Heart right ventricle (tissue), 16 donors: ENCODE measurements around the gene TUBA1C. TPM values are rescaled to one million over a fixed set of nuclear protein-coding genes. Genes with fewer than 3 reads are reported as not detected.

Experiments
- ATAC-seq, 8 donors: fragments of 200-7000 bp; cut with Tn5 transposase; one replicate each; pipeline ENCODE4 v1.9.1; 2020; ENCODE audit warnings: mild to moderate bottlenecking in 8 of 8, moderate library complexity in 8 of 8, moderate number of reproducible peaks in 1 of 8
- DNase-seq, 2 donors: peaks; one replicate each; pipeline ENCODE4 v3.0.0-alpha.2; 2020
- H3K27ac ChIP-seq, 10 donors: fragments of 200-600 bp; sonication (generic) in 2 of 10; one replicate each; pipeline versions ENCODE4 v1.5.0 to v1.8.0; 2020 to 2022; ENCODE audit warnings: mild to moderate bottlenecking in 3 of 10
- H3K27me3 ChIP-seq, 7 donors: fragments of 200-600 bp; one replicate each; pipeline ENCODE4 v1.8.0; 2021 to 2022; ENCODE audit warnings: mild to moderate bottlenecking in 2 of 7
- H3K36me3 ChIP-seq, 9 donors: fragments of 200-600 bp; sonication (generic) in 1 of 9; one replicate each; pipeline versions ENCODE4 v1.5.0 to v1.8.0; 2020 to 2022; ENCODE audit warnings: mild to moderate bottlenecking in 2 of 9
- H3K4me1 ChIP-seq, 9 donors: fragments of 200-600 bp; sonication (generic) in 1 of 9; one replicate each; pipeline versions ENCODE4 v1.5.0 to v1.8.0; 2020 to 2022; ENCODE audit warnings: mild to moderate bottlenecking in 4 of 9
- H3K4me3 ChIP-seq, 10 donors: fragments of 200-600 bp; sonication (generic) in 2 of 10; one replicate each; pipeline versions ENCODE4 v1.5.0 to v1.8.0; 2020 to 2022; ENCODE audit warnings: mild to moderate bottlenecking in 7 of 10, moderate library complexity in 2 of 10
- H3K9me3 ChIP-seq, 11 donors: fragments of 200-600 bp in 10 of 11; sonication (generic) in 2 of 11; one replicate each; pipeline versions ENCODE4 v1.5.0 to v1.8.0; 2013 to 2022; ENCODE audit warnings: mild to moderate bottlenecking in 2 of 11, control low read depth in 1 of 11, moderate library complexity in 1 of 11
- CTCF ChIP-seq, 9 donors: fragments of 200-600 bp; sonication (generic) in 2 of 9; IDR thresholded peaks; one replicate each; pipeline versions ENCODE4 v1.5.0 to v1.8.0; 2021 to 2022; ENCODE audit warnings: antibody characterized with exemption in 9 of 9, mild to moderate bottlenecking in 5 of 9, moderate library complexity in 1 of 9
- WGBS, 2 donors: extraction: QIAGEN DNeasy Blood & Tissue Kit; methylation state at CpG; one replicate each; pipeline ENCODE4 v1.1.7; 2013; ENCODE audit warnings: inconsistent platforms in 1 of 2; 5-methylcytosine and 5-hydroxymethylcytosine counted together
- intact Hi-C, 10 donors: fragments of 100-400 bp; cut with DNase I; formaldehyde crosslinking; loops; one replicate each; pipeline versions ENCODE4 v1.11.1 to v1.14.2; 2022
- long read RNA-seq, 3 donors: library from polyadenylated mRNA; unstranded; transcript quantifications; one replicate each; pipeline ENCODE4 v2.0.0, GENCODE V29; 2020 to 2021
- polyA plus RNA-seq, 2 donors: library from polyadenylated mRNA; stranded (reverse); fragments of 200-250 nt; gene quantifications; one replicate each; pipeline ENCODE4 v1.2.3, GENCODE V29; 2013
- total RNA-seq, 10 donors: library from RNA; stranded (reverse); fragmentation: NEBNext Ultra II Directional in 3 of 10; extraction: Animal tissue kit (Norgen Biotek cat#: 25700) in 3 of 10; gene quantifications; one replicate each; pipeline versions ENCODE4 v1.2.1 to v1.2.4, GENCODE V29; 2021 to 2023
- donor health status: Arrhythmogenic right ventricular cardiomyopathy.
- donor health status: ischemic (EF 13 %, LVEDD 7.1; RV severe dilation, severe dysfunction).
- donor health status: healthy with polysubstance abuse.
- donor health status: DM: no; HTN: yes; CAD: no.
- donor health status: DM: no; HTN: no; CAD: no.
- donor health status: ischemic (EF 25% LVEDD 6.9; RV normal size, moderate dysfunction).
- donor health status: ischemic (EF 25% LVEDD 5.7; RV mildly dilated, moderate dysfunction).
- donor health status: healthy.
- donor health status: DM: yes; HTN: yes; CAD: no.
- donor health status: Ischemic cardiomyopathy.
- donor health status: ischemic (EF 35%, LVEDD 5.7; RV mildly dilated, moderate dysfunction).
- donor health status: nonischemic (EF 11% LVEDD 7.7; RV severe dilation, severe dysfunction).
- donor health status: DM: yes; HTN: yes; CAD: no.
- donor health status: PGD.
- donor health status: ischemic (EF 29% LVEDD 5.4; RV normal size, mild dysfunction).
- donor health status: nonischemic (EF 23%, LVEDD 6.1; RV moderate dilation, normal function).

The TUBA1C gene
- total RNA-seq (100 to 1,000 TPM in 2 of 10 donors, 10 to 100 TPM in 8; 25.9 to 106 (median 53.1) TPM), polyA plus RNA-seq (100 to 1,000 TPM in 1 of 2 donors, 10 to 100 TPM in 1; 24.5 to 389 TPM)
- long read RNA-seq, donor 1, transcript TUBA1C-201 (4 exons, 3,001 nt): major isoform, 6 of 31 reads
- long read RNA-seq, donor 1, partial matches to known transcripts: 23 of 31 reads
- long read RNA-seq, donor 1, other reads (novel, unspliced or antisense): 1 of 31 reads
- long read RNA-seq, donor 2, transcript TUBA1C-201 (4 exons, 3,001 nt): major isoform, 7 of 35 reads
- long read RNA-seq, donor 2, partial matches to known transcripts: 27 of 35 reads
- long read RNA-seq, donor 2, other reads (novel, unspliced or antisense): 0 of 35 reads
- long read RNA-seq, donor 3, transcript TUBA1C-201 (4 exons, 3,001 nt): major isoform, 26 of 46 reads
- long read RNA-seq, donor 3, transcript TUBA1C-203 (2 exons, 1,105 nt): minor isoform, 7 of 46 reads
- long read RNA-seq, donor 3, partial matches to known transcripts: 13 of 46 reads
- long read RNA-seq, donor 3, other reads (novel, unspliced or antisense): 0 of 46 reads

- TF ChIP-seq CTCF (IDR thresholded peaks at IDR 0.05): no peak
- DNase-seq (peak; percentile 90 to 95), ATAC-seq (peak; percentile 95 to 98 (median 97))
- Histone ChIP-seq H3K4me1 (peaks cover 0 to 80% (median 23%) of the 10 kb centered on the region in 9 donors), H3K9me3 (no peaks in the 10 kb centered on the region), H3K27ac (peak within 1 kb of the TSS; percentile 70 to 99 (median 92)), H3K4me3 (peak within 1 kb of the TSS; percentile 67 to 93 (median 78)), H3K36me3 (peaks cover 0 to 36% (median 4%) of the 10 kb centered on the region in 9 donors), H3K27me3 (no peaks in the 10 kb centered on the region)
- intact Hi-C loops: loop anchor here in 1 of 10 donors (2.0 kb wide), 1 partner anchor 30 kb away; no protein-coding TSS in a partner anchor
- 4% methylated on average over 61 of the region's 61 CpGs for WGBS, 2 donors
These were observed at the start of gene TUBA1C for GRCh38 chr12:49264873-49265792. Gene TUBA1C (plus strand): TSS chr12:49265082. CDS start chr12:49265182, 100 bp downstream.

- Histone ChIP-seq H3K27ac (peak overlapping the region in 1 of 10 donors; percentile 61), H3K4me1 (peaks cover 6 to 45% (median 11%) of the 10 kb centered on the region in 9 donors), H3K4me3 (no peak overlapping the region), H3K9me3 (no peaks in the 10 kb centered on the region), H3K27me3 (no peaks in the 10 kb centered on the region), H3K36me3 (no peaks in the 10 kb centered on the region)
- no peak for DNase-seq
- intact Hi-C loops: no loop called here
- ATAC-seq: no peak
- WGBS, 2 donors: 91 to 95% methylated on average over 11 of the region's 11 CpGs
- no peak for TF ChIP-seq CTCF (IDR thresholded peaks at IDR 0.05)
These were observed 45.4 kb upstream of the TUBA1C start for GRCh38 chr12:49219417-49220026.

DNA sequence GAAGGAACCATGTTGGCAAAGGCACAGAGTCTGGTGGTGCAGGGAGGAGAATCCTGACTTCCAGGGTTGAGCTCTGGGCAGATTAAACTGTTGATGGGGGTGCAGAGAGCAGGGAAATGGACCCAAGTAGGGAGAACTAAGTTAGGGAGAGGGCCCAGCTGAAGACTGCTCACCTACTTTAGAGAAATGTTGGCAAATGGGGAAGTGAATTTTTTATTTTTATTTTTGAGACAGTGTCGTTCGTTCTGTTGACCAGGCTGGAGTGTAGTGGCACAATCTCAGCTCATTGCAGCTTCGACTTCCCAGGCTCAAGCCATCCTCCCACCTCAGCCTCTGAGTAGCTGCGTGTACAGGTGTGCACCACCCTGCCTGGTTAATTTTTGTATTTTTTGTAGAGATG is 43.9 kb upstream of the TUBA1C start:
- Histone ChIP-seq H3K36me3 (no peaks in the 10 kb centered on the region), H3K27me3 (no peaks in the 10 kb centered on the region), H3K9me3 (no peaks in the 10 kb centered on the region), H3K27ac (peak overlapping the region in 1 of 10 donors; percentile 41), H3K4me3 (no peak overlapping the region), H3K4me1 (peaks cover 0 to 49% (median 0%) of the 10 kb centered on the region in 9 donors)
- intact Hi-C loops: no loop called here
- TF ChIP-seq CTCF (IDR thresholded peaks at IDR 0.05): no peak
- DNase-seq (no peak), ATAC-seq (no peak)
- 87 to 95% methylated on average over 4 of the region's 4 CpGs for WGBS, 2 donors
